Measurements from ENCODE around the gene STK39.

- TF ChIP-seq CTCF (conservative IDR thresholded peaks at IDR 0.05; ENCODE audit: low read depth, low read length) (no peak), EZH2 (IDR thresholded peaks at IDR 0.05; ENCODE audit: borderline replicate concordance, low read depth, low read length, poor library complexity, severe bottlenecking) (no peak)
Observed at GRCh38 chr2:167953776-167954175, 293.6 kb downstream of the STK39 start.

Data from A673 (cell line).